Spleen (tissue), 7 donors: ENCODE data around the gene SMOC2.

Experiments used
- POLR2AphosphoS5 ChIP-seq, 3 donors: sonication (generic); formaldehyde crosslinking; IDR thresholded peaks; one replicate each; pipeline ENCODE4 v1.5.1; 2017; ENCODE audit warnings: antibody characterized with exemption in 3 of 3
- TF ChIP-seq, protein P1 (sequence below), 11 experiments: fragments of 200-600 bp in 7 of 11; fragments of 450-650 bp in 4 of 11; sonication (generic) in 4 of 11; IDR thresholded peaks in 8 of 11; conservative IDR thresholded peaks in 3 of 11; 1 replicate in 7 of 11; 2 replicates in 4 of 11; pipeline versions ENCODE4 v1.4.0 to v1.8.0; 2016 to 2021; ENCODE audit warnings: antibody characterized with exemption in 11 of 11, inconsistent platforms in 4 of 11, mild to moderate bottlenecking in 1 of 11
- donor health status: DM: no; HTN: no; CAD: no; lungs with moderate emphysema.
- donor health status: DM: no; HTN: no; CAD: no.
- donor health status: DM: no; HTN: no; CAD: no.

DNA sequence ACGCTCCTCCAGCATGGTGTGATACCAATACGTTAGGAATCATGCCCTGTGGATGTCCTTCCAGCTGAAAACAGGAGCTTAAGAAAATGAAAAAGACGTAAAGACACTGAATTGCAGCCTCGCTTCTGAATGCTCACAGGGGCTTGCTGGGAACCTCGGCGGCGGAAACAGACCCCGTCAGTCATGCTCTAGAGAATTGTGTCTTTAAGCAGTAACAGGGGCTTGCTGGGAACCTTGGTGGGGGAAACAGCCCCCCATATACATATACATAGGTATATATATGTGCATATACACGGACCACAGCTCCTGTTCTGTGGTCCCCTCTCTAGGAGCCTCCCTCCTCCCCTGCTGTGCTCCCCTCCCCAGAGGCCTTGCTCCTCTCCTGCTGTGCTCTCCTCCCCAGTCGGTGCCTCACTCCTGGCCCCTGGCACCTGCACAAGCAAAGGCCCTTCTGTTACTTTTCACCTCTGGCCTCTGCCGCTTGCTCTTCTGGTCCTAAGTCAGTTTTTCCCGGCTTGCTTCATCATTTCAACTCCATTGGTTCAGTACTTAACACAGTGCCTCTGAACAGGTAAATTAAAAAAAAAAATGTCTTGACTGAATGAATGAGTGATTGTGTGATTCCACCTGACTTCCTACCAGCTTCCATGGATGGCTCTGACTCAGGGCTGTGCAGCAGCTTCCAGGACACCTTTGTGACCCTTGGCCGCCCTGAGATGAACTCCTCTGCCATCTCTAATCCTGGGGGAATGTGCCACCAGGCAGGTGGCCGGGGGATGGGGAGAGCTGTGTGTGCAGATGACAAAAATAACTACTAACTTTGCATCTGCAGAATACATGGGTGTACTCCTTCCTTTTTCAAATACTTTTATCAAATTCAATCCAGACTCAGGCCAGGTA is 246.1 kb downstream of the SMOC2 start:
- TF ChIP-seq, protein P1, sequence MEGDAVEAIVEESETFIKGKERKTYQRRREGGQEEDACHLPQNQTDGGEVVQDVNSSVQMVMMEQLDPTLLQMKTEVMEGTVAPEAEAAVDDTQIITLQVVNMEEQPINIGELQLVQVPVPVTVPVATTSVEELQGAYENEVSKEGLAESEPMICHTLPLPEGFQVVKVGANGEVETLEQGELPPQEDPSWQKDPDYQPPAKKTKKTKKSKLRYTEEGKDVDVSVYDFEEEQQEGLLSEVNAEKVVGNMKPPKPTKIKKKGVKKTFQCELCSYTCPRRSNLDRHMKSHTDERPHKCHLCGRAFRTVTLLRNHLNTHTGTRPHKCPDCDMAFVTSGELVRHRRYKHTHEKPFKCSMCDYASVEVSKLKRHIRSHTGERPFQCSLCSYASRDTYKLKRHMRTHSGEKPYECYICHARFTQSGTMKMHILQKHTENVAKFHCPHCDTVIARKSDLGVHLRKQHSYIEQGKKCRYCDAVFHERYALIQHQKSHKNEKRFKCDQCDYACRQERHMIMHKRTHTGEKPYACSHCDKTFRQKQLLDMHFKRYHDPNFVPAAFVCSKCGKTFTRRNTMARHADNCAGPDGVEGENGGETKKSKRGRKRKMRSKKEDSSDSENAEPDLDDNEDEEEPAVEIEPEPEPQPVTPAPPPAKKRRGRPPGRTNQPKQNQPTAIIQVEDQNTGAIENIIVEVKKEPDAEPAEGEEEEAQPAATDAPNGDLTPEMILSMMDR (IDR thresholded peaks at IDR 0.05 in 8 of 11, conservative IDR thresholded peaks at IDR 0.05 in 3 of 11) = no peak
- TF ChIP-seq POLR2AphosphoS5 (IDR thresholded peaks at IDR 0.05) = no peak
